AG09319 (cell line): ENCODE data around the gene FAM81B.
A peak's percentile ranks its signal among the peaks of the same experiment; 100 is the strongest.

Experiments
- DNase-seq: peaks from one replicate; pipeline ENCODE4 v3.0.0-alpha.2; 2010; ENCODE audit warnings: low read depth; ENCODE audit errors: extremely low read depth
- TF ChIP-seq, protein P1 (sequence below): IDR thresholded peaks from 2 replicates; pipeline ENCODE4 v1.5.1; 2011; ENCODE audit warnings: low read depth, mild to moderate bottlenecking, inconsistent platforms, low read length, moderate library complexity

FAM81B gene

GRCh38 chr5:95445995-95446394 lies 54.8 kb downstream of the FAM81B start:
- DNase-seq = peak; percentile 2
- TF ChIP-seq, protein P1, sequence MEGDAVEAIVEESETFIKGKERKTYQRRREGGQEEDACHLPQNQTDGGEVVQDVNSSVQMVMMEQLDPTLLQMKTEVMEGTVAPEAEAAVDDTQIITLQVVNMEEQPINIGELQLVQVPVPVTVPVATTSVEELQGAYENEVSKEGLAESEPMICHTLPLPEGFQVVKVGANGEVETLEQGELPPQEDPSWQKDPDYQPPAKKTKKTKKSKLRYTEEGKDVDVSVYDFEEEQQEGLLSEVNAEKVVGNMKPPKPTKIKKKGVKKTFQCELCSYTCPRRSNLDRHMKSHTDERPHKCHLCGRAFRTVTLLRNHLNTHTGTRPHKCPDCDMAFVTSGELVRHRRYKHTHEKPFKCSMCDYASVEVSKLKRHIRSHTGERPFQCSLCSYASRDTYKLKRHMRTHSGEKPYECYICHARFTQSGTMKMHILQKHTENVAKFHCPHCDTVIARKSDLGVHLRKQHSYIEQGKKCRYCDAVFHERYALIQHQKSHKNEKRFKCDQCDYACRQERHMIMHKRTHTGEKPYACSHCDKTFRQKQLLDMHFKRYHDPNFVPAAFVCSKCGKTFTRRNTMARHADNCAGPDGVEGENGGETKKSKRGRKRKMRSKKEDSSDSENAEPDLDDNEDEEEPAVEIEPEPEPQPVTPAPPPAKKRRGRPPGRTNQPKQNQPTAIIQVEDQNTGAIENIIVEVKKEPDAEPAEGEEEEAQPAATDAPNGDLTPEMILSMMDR = no peak

DNA sequence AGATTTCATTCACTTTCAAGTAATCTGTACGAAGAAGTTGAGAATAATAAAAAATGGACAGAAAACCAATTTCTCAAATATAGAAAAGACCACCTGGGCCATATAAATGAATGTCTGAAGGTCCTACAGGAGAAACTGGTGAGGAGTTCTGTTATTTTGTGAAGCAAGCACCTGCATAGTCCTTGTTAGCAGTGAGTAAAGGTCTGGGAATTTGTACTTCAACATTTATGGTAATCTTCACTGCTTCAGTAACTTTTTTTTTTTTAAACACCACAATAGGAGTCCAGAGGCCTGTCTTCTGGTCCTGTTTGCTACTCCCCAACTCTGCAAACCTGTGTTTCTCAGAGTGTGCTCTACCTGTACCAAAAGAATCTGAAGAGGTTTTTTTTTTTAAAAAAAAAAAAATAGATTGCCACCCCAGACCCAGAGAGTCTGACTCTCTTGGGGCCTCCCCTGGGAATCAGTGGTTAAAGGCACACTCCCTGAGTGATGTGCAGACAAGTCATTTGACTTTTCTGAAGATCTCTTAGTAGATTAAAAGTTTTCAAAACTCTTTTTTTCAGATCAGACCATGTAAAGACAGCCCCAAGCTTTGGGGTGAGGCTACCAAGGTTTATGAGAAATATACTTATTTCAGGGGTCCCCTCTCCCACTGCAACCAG lies 55.5 kb downstream of the FAM81B start:
- TF ChIP-seq, protein P1 = no peak

GRCh38 chr5:95447961-95448360 lies 56.8 kb downstream of the FAM81B start:
- TF ChIP-seq, protein P1 = no peak
- DNase-seq = no peak

More for the DNA sequence above, 55.5 kb downstream of the FAM81B start:
- no peak for DNase-seq

DNA sequence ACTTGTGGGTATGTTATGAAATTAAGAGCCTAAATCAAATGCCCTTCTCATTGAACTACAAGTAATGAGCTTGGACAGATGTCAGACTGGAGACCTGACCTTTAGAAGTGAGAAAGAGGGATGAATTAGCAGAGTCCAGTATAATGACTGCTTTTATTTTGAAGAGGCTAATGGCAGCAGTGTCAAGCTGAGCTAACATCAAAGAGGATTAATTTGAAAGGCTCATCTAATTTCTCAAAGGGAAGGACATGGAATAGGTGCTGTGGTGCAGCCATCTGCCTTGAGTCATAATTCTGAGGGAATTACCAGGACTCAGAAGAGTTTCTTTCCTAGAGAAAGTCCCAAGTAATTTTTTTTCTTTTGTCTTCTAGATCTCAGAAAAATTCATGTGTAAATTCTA lies 57.6 kb downstream of the FAM81B start:
- TF ChIP-seq, protein P1 = no peak
- DNase-seq = no peak

DNA sequence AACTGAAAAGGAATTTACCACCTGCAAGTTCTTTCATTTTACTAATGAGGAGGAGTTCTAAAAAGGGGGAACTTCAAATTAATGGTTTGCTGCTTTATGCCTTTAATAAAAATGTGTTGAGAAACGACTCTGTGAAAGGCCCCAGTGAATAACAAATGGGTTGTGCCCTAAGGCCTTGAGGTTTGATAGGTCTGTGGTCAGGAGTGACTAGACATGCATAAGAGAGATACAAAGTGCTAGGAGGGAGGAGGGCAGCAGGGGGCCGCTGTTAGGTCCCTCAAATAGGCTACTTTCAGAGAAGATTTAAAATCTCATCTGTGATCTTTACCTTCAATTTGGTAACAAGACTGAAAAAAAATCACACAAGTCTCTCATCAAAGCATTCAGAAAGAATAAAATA lies 58.3 kb downstream of the FAM81B start:
- DNase-seq = no peak
- TF ChIP-seq, protein P1 = no peak

DNA sequence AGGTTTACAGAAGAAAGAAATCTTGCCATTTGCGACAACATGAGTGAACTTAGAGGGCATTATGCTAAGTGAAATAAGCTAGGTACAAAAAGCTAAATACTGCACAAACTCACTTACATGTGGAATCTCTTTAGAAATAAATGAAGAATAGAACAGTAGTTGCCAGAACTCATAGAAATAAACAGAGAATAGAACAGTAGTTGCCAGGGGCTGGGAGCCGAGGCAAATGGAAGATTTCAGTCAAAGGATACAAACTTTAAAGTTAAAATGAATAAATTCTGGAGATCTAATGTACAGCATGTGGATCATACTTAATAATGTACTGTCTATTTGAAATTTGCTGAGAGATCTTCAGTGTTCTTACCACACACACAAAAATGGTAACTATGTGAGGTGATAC lies 63.4 kb downstream of the FAM81B start:
- no peak for DNase-seq
- TF ChIP-seq, protein P1 = no peak

DNA sequence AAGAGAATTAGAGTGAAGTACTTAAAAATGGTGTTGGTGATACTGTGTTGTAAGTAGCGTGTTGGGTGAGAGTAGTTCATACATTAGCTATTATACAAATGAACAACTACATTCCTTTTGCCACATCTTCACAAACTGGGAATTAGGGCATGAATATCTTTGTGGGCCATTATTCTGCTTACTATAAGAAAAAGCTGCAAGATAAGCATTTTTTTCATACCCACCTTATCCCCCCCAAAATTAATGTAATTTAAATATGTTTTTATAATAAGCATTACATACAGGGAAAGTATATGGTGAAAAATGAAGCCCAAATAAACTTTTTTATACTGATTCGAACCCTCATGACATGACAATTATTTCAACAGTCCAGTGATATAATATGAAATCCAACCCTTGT lies 69.5 kb downstream of the FAM81B start:
- DNase-seq = no peak
- TF ChIP-seq, protein P1 = no peak
